ENCODE measurements around the gene CCND3. TPM values are rescaled to one million over a fixed set of nuclear protein-coding genes. Genes with fewer than 3 reads are reported as not detected.
"Not testable (repeated sequence)": the region's sequence is repeated elsewhere in the genome, so short reads cannot be mapped to it uniquely, and the experiment has no call there.

The CCND3 gene
- total RNA-seq, 1 donor from 2014 or later, result 37.9 TPM

DNA sequence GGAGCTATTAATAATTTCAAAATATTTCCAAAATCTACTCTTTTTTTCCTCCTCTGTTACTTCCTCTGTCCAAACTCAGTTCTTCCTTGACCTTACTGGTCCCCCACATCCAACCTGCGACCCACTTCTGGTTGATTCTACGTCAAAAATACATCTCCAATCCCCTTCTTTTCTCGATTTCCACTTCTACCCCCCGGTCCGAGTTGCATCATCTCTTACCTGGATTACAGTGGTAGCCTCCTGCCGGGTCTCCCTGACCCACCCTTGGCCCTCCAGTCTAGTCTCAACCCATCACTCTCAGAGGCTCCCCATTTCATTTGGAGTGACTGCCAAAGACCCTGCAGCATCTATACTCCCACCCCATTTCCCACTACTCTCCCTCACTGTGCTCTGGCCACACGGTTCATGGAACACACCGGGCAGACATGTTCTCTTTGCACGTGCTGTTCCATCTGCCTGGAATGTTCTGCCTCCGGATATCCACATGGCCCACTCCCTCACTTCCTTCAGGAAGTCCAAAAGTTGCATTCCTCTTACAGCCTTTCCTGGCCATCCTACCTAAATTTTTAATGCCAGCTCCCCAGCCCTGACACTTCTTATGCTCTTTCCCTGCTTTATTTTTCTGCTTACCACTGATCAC lies 6.1 kb upstream of the CCND3 start:
- DNase-seq (ENCODE audit: low read depth in 2 of 2), result peak; percentile 45 to 87

DNA sequence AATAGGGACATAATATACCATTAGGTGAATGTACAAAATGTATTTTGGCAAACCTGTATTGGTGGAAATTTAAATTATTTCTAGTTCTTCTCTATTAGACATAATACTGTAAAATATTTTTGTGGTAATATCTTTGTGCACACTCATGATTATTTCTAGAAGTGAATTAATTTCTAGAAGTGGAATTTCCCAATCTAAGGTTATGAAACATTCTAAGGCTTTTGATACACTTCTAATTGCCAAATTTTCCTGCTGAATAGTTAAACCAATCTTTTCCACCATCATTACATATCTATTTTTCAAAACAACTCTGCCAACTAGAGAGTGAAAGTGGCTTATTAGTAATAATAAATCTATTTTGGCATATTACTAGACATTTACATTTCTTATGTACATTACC lies 1.8 kb upstream of the CCND3 start:
- DNase-seq (ENCODE audit: low read depth in 2 of 2), result no peak

DNA sequence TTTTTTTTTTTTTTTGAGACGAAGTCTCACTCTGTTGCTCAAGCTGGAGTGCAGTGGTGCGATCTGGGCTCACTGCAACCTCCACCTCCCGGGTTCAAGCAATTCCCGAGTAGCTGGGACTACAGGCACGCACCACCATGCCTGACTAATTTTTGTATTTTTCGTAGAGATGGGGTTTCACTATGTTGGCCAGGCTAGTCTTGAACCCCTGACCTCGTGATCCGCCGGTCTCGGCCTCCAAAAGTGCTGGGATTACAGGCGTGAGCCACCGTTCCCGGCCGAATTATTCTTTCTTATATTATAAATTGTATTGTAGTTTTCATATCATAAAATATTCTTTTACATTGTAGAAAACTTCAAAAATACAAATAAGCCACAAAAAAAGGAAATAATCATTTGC lies 1.3 kb upstream of the CCND3 start:
- DNase-seq (ENCODE audit: low read depth in 2 of 2), result not testable (repeated sequence)

DNA sequence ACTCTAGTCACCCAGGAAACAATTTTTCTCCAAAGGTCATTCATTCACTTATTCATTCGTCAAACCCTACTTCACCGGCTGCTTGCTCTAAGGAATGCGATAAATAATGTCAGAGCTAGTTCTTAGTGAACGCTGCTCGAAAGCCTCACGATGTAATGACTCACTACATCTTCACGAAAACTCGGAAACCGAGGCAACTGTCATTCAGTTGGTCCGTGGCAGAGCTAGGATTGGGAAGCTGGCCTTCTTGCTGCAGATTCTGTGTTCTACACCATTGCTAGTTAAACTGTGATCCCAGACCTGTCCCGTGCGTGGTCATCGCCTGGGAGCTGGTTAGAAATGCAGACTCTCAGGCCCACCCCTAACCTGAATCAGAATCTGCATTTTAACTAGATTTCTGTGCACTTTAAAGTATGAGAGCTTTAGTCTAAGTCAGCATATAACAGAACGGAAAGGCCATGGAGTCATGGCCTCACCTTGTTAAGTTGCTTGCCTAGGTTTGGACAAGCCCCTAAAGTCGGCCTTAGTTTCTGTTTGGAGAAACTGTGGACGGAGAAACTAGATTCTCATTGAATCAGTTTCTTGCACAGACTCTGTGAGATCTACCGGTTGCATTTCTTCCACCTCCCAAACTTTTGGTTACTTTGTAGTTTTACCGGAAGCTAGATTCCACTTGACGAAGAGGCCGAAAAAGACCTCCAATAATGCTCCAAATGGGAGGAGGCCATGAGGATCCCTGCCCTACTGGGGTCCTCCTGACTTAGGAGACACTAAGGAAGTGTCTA lies 651 bp upstream of the CCND3 start:
- peak in 1 of 2 donors; percentile 87 for DNase-seq (ENCODE audit: low read depth in 2 of 2)

DNA sequence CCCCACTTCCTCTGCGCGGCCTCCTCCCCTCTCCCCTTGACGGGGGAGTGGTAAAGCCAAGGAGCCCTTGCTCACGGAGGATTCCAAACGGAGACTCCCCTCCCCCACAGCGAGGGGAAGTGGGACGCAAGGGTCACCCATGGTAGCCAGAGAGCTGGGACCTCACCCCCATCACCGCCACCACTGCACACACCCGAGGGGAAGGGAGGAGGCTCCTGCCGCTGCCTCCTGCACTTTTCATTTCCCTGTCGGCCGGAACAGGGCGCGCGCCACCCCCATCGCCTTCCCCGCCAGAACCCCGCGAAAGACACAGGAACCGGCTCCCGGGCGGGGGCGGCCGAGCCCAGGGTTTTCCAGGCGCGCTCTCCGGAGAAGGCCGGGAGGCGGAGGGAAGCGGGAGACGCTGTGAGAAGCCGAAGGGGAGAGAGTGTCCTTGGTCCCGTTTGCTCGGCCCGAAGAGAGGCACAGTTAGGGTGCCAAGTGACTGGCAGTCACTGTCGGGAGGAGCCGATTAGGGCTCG lies 789 bp downstream of the CCND3 start:
- peak in 1 of 2 donors; percentile 48 for DNase-seq (ENCODE audit: low read depth in 2 of 2)

DNA sequence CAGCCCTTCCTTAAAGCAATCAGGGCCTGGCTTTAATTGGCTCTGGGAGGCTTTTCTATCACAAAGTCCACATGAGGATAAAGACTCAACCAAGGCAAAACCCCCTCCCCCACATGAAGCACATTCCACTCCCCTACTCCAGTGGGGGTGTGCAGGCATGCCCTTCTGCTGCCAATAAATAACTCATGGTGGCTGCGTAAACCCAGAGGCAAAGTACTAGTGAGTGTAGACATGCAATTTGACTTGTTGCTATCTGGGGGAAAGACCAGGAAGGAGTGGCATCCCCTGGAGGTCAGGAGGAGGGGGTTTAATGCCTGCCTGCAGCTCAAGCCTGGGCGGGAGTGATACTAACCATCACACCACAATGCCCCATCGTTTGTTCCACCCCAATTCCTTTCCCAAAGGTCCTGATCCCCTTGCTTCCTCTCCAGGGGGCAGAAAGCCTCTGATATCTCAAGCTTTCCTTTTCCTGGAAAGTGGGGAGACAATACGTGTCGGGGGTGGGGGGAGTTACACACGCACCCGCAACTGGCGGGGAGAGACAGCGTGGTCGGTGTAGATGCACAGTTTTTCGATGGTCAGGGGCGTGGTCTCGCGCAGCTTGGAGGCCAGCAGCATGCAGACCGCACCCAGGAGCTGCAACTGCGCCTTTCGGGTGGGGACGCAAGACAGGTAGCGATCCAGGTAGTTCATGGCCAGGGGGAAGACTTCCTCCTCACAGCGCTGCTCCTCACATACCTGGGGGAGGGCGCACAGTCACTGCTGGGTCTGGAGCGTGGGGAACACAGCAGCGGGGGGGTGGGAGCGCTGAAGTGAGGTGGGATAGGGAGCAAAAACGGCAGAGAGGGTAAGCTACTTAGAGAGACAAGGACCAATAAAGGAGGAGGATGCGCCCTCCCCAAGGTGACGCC lies 1.5 kb downstream of the CCND3 start:
- peak in 1 of 2 donors; percentile 27 for DNase-seq (ENCODE audit: low read depth in 2 of 2)

DNA sequence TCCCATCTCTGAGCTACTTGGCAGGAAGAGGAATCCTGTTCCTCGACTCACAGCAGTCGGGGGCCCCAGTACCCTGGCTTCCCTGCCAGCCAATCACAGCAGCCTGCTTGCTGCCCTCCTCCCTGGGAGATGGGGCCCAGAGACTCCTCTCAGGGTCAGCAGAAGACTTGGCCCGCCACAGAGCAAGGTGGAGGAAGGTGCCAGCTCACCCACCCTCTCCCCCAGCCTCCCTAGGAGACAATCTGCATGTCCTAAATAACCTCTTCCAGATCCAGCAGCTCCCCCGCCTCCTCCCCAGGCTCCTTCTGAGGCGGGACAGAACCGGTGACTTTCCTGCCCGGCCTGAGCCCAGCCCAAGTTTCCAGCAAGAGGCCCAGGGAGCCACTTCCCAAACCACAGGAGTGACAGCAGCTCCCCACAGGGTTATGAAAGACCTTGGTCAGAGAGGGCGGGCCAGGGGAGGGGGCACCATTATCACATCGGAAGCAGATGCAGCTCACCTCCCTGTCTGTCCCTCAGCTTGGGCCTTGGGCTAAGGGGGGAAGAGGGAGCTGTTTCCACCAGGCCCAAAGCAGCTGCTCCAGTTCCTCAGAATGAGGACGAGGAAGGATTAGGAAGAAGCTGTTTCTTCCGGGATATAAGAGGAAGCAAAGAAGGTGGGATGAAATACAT lies 2.3 kb downstream of the CCND3 start:
- peak in 1 of 2 donors; percentile 32 for DNase-seq (ENCODE audit: low read depth in 2 of 2)

DNA sequence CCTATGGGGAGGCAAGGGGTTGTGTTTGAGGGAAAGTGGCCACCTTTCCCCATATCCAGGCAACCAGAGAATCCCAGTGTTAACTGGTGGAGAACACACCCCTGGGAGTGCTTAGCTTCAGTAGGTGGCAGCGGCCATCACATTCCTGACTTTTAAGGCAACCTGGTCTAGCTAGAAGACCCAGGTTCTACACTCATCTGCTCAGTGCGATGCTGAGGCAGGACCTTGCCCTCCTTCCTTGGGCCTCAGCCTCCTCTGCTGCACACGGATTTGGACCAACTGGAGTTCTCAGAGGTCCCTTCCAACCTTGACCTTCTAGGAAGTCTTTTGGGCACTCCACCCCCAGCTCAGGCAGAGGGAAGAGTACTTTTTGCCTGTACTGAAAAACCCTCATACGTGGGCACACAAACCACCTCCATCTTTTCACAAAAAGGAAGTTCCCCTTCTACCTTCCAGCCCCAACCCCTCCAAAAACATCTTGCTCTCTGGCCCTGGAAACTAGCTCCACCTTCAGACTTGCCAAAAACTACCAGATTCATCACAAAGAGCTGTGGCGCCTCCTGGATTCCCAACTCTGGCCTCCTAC lies 2.9 kb downstream of the CCND3 start:
- no peak for DNase-seq (ENCODE audit: low read depth in 2 of 2)

DNA sequence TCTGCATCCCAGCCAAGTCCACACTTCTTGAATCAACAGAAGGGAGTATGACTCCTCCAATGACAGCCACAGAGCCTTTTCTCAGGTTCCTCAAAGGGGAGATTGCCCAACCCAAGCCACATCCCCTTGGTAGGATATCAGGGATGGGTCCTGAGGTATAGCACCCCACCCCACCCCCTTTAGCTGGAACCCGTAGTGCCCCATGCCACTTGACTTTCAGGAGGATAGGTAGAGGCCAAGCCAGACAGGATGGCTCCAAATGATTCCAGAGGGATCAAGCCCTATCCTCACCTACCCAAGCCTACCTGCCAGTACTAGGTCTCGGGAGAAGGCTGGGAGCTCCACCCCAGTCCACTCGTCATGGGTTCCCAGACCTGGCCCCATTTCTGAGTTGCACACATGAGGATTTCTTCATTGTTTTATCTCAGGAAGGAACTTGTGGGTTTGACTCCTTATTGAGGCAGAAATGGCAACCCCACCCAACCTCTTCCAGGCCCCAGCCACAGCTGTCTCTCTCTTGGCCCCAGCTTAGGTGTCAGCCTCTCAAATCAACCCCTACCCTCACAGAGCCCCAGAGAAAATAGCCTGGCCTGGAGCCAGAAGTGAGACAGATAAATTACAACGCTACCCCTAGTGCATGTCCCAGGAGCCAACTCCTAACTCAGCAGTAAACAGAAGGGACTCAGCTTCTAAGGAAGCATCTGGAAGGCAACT lies 3.6 kb downstream of the CCND3 start:
- DNase-seq (ENCODE audit: low read depth in 2 of 2), result peak in 1 of 2 donors; percentile 82

DNA sequence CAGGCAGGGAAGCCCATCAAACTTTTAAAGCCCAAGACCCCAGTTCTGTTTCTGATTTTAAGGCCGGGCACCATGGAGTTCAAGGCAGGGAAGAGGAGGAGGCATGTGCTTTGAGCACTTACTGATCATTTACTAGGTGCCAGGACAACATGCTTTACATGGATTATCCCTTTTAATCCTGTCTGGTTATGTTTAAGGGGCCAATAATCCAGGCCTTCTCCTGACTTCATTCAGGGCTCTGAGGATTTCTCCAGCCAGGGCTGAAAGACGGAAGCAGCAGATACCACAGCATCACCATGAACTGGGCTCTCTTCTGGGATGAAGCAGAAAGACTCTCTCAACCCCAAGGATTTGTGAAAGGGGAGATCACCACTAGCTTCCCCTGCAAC lies 4.1 kb downstream of the CCND3 start:
- DNase-seq (ENCODE audit: low read depth in 2 of 2), result no peak

DNA sequence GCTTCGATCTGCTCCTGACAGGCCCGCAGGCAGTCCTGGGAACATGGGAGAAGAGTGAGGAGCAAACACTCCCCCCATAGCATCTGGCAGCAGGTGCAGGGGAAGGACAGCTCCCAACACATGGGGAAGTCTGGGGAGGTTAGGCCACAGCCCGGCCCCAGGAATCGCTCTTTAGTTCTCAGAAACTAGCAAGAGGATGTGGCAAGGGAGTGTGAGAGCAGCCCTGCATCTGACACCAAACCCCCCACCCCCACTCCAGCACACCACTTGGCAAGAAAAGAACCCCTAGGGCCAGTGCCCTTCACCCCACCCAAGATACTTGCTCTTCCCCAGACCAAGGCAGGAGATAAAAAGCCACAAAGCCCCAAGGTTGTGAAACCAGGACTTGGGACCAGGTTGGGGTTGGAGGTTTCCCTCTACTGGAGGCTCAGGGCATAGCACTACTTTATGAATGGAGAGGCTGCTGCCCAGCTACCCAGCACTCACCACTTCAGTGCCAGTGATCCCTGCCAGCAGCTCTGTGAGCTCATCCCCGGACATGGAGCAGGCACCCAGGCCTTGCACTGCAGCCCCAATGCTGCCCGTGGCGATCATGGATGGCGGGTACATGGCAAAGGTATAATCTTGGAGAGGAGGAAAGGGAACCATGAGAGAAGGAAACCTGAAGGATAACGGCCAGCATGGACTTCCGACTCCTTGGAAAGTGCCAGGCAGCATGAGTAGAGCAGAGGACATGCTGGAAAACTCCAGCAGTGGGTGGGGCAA lies 5.4 kb downstream of the CCND3 start:
- DNase-seq (ENCODE audit: low read depth in 2 of 2), result peak; percentile 83 to 84

DNA sequence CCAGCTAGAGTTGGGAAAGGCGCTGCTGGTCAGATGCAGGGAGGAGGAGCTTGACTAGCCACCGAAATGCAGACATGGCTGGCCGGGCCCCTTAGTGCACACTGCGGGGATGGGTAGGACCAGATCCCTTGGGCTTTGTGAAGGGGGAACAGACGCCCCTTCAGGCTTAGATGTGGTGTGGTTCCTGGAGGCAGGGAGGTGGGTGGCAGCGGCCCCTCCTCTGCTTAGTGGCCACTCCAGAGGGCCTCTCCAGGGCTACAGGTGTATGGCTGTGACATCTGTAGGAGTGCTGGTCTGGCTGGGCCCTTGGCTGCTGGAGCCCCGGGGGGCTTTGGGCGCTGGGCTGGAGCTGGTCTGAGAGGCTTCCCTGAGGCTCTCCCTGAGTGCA lies 5.9 kb downstream of the CCND3 start:
- no peak for DNase-seq (ENCODE audit: low read depth in 2 of 2)

DNA sequence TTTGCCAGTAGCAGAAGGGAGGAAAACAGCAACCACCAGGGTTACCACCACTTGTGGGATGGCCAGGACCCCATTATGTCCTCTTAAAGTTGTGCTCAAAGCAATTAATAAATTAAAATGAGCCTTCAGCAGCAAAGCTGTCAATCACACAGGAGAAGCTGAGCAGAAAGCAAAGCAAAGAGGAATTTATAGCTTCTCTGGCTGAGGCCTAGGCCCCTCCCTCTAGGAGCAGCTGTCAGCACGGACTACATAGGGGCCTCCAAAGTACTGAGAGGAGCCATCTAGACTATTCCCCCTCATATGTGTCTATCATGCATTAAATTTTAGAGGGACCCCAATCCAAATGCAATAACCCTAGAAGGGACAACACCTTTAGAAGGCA lies 6.4 kb downstream of the CCND3 start:
- DNase-seq (ENCODE audit: low read depth in 2 of 2), result no peak

DNA sequence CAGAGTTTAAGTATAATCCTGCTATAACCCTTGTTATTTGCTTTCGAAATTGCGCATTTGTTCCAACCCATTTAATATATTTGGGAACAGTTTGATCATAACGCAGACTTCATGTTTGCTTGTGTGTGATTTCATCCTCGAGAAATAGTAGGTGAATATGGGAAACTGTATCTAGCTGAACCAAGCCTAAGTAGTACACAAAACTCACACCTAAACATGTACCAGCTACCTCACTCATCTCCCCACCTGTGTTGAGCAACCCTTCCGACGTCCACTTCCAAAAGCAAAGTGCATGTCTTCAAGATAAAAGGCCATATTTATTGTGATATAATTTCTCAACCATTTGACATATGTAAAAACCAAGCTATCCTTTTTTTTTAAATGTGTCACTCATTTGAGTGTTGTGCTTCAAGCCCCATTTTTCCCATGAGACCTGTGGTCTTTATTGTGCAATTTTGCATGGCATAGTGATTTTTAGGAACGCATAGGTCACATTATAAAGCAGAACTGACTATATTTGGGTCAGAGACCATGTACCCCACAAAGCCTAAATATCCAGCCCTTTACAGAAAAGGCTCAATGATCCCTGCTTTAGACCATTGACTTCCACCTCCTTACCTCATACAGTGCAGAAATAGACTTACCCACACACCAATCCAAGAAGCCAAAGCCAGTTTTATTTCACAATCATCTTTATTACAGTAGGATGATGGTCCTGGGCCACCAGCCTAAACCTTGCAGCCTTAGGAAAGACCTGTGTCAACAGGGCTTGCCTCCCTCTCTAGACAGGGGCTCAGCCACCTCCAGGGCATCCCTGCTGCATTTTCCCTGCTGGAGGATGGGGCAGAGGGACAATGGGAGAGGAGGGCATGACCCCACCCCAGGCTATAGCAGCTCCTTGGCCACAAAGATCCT lies 7.1 kb downstream of the CCND3 start:
- no peak for DNase-seq (ENCODE audit: low read depth in 2 of 2)

DNA sequence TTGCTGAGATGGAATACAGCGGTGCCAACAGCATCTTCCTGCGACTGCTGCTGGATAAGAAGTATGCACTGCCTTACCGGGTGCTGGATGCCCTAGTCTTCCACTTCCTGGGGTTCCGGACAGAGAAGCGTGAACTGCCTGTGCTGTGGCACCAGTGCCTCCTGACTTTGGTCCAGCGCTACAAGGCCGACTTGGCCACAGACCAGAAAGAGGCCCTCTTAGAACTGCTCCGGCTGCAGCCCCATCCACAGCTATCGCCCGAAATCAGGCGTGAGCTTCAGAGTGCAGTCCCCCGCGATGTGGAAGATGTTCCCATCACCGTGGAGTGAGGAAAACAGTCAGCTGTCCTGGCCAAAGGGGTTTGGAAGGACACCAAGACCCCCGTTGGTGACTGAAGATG lies 9.2 kb downstream of the CCND3 start:
- no peak for DNase-seq (ENCODE audit: low read depth in 2 of 2)

DNA sequence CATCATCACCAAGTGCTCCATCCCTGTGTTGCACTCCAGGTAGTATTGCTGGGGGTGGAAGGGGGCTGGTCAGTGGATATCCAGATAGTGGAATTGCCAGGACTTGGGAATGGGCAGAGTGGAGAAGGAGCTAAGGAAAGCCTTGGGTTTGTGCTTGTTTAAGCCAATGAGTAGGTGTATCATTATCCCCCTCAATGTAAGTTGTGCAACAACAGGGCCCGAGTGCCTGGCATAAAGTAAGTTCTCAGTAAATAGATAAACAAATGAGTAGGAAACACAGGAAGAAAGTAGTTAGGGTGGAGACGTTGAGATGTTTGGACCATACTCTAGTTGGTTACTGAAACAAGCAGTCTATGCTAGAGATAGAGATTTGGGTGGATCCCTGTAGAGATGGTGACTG lies 9.8 kb downstream of the CCND3 start:
- DNase-seq (ENCODE audit: low read depth in 2 of 2), result no peak

DNA sequence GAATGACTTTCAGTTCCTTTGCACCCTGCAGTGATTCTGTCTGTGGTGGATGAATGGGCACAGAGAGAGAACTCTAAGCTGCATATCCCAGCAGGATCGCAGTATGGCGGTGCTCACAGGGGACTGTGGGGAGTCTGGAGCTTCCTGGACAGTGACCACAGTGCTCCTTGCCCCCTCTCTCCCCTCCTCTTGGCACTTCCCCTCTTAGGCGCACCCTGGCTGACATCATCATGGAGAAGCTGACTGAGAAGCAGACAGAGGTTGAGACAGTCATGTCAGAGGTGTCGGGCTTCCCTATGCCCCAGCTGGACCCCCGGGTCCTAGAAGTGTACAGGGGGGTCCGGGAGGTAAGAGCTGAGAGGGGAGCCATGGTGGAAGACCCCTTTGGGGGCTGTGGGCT lies 11.7 kb downstream of the CCND3 start:
- DNase-seq (ENCODE audit: low read depth in 2 of 2), result no peak

DNA sequence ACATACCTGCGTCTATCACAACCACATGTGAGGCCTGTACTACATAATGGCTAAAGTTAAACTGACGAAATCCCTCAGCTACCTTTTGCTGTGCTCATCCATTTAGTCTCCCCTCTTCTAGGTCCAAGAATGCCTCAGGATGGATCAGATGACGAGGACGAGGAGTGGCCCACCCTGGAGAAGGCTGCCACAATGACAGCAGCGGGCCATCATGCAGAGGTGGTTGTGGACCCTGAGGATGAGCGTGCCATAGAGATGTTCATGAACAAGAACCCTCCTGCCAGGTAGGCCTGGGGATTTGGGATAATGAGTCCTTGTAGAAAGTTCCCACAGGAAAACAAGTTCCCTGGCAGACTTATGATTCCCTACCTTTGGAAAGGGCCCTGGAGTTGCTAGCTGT lies 14.4 kb downstream of the CCND3 start:
- no peak for DNase-seq (ENCODE audit: low read depth in 2 of 2)

DNA sequence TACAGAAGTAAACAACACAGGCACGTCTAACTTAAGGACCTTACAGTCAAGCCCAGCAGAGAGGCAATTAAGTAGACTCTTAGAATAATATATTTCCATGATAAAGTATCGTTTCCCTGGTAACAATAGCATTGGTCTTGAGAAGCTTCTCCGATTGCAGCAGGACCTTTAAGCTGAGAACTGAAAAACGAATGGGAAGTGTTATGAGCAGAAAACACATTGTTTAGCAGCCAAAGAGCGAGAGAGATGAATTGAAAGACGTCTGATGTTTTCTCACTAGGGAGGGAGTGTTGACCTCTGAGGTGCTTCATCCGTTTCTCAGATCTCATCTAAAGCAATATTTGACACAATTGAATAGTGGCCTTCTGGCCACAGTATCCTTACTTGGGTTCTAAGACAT lies 19.5 kb downstream of the CCND3 start:
- peak in 1 of 2 donors; percentile 21 for DNase-seq (ENCODE audit: low read depth in 2 of 2)

All from lung microvascular endothelial cell (primary cell).